ENCODE measurements around the gene RBFA.

DNA sequence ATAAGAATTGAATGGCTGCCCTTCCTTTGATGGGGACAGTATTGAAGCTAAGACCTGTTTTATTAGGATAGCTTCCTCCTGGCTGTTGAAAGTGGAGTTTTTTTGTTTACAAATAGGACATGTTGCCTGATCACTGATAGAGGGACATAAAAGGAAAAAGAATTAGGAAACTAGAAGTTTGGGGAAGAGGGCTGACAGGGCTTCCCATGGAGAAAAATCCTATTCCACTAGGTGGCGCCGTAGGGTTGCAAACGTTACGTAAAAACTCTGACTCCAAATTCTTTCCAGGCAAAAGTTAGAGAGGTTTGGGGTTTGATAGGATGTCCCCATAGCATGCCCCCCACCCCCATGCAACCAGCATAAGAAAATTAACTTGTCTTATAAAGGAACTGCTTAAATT is 11.1 kb upstream of the RBFA start:
- TF ChIP-seq CTCF (IDR thresholded peaks at IDR 0.05) (peak; percentile 53), EP300 (IDR thresholded peaks at IDR 0.05; ENCODE audit: borderline replicate concordance in 1 of 2, low read depth in 1 of 2, low read length in 1 of 2) (no peak), POLR2AphosphoS5 (IDR thresholded peaks at IDR 0.05; ENCODE audit: low read depth, low read length) (no peak), SMC3 (IDR thresholded peaks at IDR 0.05; ENCODE audit: low read depth, low read length) (no peak), TCF12 (IDR thresholded peaks at IDR 0.05) (no peak), YY1 (IDR thresholded peaks at IDR 0.05; ENCODE audit: low read depth) (no peak), MXI1 (IDR thresholded peaks at IDR 0.05; ENCODE audit: low read depth, low read length) (no peak), REST (IDR thresholded peaks at IDR 0.05; ENCODE audit: low read depth, low read length) (no peak), GATA2 (CRISPR knock-in tag; IDR thresholded peaks at IDR 0.05) (no peak), MAX (IDR thresholded peaks at IDR 0.05; ENCODE audit: low read depth) (no peak)
